DMS53 treated with DMSO at 0.1 percent for 48 hours (cell line): ENCODE results near the gene FARP1.

Experiments used
- DNase-seq: peaks from one replicate; lab custom pipeline; 2025; ENCODE audit not compliant: unreplicated experiment; lab: John Stamatoyannopoulos, UW

FARP1 gene

DNA sequence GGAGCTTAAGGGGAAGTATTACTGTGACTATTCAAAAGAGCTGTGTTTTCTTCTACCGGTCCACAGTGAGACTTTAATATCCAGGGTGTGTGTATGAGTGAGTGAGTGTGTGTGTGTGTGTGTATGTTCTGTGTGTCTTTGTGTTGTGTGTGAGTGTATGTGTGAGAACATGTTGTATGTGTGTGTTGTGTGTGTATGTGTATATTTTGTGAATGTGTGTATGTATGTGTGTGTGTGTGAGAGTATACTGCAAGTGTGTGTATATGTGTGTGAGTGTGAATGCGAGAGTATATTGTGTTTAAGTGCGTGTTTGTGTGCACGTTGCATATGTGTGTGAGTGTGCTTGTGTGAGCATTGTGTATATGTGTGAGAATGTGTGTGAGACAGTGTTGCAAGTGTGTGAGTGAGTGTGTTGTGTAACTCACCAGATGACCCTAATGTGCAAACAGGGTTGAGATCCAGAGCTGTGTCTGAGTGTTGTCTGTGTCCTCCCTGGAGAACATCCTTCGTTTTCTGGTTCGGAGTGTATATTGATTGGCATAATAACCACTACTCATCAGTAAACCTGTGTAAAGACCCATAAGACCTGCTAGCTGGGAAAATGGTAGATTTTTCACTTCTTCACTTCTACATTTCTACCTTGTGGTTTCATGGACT is 135.3 kb downstream of the FARP1 start:
- no peak for DNase-seq

DNA sequence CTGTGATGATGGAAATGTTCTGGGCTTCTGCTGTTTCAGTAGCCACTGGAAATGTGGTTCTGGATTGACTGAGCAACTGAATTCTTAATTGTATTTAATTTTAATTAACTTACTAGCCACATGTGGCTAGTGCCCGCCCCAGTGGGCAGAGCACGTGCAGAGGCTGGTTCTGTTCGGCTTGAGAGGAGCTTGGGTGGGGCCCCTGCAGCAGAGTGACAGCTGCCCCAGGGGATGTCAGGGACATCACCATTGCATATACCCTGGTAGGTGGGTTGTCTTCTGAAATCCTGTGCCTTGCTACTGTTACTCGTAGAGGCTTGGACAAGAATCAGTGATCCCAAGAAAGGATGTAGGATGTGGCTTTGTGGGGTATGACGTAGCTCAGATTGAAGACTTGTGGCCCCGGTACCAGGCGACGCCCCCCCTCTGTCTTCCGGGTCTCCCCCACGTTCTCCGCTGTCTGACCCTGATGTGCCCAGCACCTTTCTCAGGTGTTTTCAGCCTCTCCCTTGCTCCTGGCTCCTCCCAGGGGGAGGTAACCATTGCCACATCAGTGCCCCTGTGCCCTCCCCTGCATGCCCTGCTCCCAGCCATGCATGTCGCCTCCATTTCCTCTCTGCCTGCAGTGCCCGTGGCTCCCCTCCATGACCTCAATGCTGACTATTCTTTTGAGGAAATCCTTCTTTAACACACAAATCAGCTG is 136.7 kb downstream of the FARP1 start:
- no peak for DNase-seq

DNA sequence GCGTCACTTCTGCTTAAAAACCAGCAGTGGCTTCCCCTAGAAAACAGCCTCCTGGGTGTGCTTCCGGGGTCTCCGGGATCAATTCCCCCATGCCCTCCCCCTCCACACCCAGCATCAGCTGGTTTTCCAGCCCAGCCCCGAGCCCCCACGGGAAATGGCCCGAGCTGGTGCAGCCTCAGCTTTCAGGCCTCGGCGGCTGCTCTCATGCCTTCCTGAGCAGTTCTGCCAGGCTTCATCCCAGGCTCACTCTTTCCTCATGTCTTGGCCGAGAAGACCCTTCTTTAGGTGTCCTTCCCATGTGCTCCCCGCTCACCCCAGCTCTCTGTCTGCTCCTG is 137.2 kb downstream of the FARP1 start:
- no peak for DNase-seq

- DNase-seq = no peak
Measured at GRCh38 chr13:98284679-98285078, 141.8 kb downstream of the FARP1 start.

GRCh38 chr13:98285317-98285716 is 142.4 kb downstream of the FARP1 start:
- no peak for DNase-seq

- no peak for DNase-seq
Measured at GRCh38 chr13:98285852-98286594, 143.1 kb downstream of the FARP1 start.

DNA sequence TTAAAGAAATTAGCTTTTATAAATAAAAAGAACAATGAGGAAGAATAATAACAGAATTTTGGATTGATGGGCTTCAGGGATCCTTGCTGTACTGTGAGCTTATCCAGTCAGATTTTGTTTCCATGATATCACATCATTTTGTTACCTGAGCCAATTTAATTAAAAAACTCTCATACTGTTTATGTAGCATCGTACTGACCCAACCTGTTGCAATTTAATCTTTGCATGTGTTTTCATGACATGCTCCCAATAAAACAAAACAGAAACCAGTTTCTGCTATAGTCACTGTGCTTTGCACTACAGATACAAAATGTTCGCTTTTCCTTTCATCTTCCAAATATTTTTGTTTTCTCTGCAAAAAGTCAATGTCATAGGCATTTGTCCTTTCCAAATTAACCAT is 143.9 kb downstream of the FARP1 start:
- no peak for DNase-seq

- DNase-seq = no peak
Measured at GRCh38 chr13:98288211-98288610, 145.3 kb downstream of the FARP1 start.

DNA sequence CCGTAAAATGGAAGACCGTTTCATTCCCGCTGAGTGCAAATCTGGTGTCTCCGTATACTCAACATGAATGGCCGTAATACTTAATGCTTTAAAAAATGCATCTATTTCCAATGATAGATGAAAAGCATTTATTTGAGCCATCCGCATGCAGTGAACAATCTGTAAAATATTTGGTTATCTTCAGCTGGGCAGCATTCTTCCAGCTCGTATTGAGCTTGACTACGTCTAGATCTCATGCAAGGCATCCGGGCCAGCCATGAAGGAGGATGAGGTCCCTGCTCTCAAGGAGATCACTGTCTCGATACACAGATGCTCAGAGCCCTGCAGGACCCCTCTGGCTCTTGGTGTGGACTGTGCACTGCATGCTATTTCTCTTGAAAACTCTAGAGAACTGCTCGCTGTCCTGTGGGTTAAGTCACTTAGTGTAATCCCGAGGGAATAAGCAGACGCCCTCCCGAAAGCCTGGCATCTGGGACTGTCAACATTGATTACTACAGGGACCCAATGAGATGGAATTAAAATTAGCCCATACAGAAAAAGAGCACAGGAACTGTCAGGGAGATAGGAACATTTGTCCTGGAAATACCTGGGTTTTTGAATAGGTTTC is 146.5 kb downstream of the FARP1 start:
- DNase-seq = no peak

DNA sequence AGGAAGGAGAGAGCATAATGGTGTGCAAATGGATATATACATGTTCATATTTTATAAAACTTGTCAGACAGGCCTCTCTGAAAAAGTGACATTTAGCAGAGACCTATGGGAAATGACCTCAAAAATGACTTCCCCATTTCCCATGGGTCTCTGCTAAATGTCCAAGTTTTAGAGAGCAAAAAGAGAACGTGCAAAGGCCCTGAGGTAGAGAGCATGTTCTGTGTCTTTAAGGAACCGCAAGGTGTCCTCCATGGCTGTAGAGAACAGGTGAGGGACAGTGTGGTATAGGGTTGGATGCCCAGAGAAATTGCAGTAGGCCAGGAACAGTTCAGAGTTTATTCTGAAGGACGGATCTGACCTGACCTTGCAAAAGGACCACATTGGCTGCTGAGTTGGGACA is 147.4 kb downstream of the FARP1 start:
- no peak for DNase-seq

GRCh38 chr13:98291658-98292057 is 148.8 kb downstream of the FARP1 start:
- DNase-seq = no peak

DNA sequence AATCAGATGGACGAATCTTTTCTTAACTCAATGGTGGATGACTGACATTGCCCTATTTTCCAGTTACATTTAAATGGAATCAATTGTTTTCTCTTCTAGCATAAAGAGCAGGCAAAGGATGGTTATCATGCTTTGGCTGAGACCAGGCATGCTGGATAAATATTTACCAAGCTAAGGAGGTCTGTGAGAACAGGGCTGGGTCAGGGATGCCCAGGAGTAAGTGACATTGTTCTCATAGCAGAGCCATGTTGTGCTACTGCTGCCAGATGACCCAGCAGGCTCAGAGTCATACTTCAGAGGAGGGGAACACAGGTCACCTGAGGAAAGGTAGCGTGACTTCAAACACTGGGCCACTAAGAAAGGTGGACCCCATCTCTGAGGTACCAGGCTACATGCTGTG is 150.2 kb downstream of the FARP1 start:
- peak; percentile 2 for DNase-seq

DNA sequence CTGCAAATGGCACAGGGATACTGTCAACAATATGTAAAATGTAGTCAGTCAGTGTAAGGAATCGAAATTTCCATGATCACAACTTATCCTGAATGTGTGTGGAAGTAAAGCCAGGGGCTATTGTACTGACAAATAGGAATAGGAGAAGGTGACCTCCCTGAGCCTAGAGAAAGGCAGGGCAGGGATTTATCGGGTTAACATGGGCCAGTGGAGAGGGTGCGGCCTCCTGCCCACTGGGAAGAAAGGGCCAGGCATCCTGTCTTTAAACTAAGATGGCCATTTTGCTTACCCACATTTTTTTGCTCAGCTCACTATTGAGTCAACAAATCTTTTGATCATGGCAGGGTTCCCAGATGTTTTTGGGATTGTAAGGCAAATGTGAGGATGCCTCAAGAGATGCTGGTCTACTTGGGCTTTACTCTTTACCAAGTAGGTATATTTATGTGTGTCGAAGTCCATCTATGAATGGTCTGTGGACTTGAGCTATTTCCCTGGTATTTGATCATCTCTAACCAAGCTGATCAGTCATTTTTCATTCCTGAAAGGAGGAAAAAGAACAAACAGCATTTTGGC is 150.8 kb downstream of the FARP1 start:
- DNase-seq = no peak

GRCh38 chr13:98295371-98295770 is 152.5 kb downstream of the FARP1 start:
- no peak for DNase-seq

- no peak for DNase-seq
Measured at GRCh38 chr13:98297051-98297450, 154.2 kb downstream of the FARP1 start.

DNA sequence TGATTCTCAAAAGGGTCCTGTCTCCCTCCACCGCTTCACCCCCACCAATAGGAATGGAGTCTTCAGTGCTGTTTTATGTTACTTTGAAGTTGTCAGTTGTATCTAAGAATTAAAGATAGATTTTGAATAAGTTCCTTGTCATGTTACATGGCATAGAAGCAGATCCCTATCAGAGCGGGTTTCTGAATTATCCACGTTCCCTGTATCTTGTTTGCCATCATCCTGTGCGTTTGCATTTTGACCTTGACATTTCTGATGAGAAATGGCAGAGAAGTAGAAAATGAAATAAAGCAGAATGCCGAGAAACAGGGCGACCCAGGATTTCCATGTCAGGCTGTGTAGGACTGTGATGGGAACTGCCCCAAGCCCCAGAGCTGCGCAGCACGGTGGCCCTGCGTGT is 154.9 kb downstream of the FARP1 start:
- no peak for DNase-seq

DNA sequence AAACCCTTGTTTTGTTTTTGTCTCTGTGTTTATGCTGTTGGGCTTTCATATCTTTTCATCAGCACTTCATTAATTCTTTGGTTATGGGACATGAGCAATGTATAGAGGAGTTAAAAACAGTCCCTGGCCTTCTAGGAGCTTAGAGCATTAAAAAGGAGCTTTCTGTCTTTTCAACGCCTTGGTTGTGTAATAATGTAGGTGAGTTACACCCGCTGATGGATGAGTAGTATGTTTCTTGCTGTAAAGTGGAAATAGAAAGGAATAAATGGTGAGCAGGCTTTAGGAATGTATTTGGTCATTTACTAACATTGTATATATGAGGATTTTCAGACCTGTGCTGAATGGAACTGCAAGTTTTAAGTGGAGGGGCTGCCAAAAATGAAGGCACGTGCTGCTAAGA is 155.7 kb downstream of the FARP1 start:
- no peak for DNase-seq

GRCh38 chr13:98299235-98299965 is 156.5 kb downstream of the FARP1 start:
- DNase-seq = no peak

DNA sequence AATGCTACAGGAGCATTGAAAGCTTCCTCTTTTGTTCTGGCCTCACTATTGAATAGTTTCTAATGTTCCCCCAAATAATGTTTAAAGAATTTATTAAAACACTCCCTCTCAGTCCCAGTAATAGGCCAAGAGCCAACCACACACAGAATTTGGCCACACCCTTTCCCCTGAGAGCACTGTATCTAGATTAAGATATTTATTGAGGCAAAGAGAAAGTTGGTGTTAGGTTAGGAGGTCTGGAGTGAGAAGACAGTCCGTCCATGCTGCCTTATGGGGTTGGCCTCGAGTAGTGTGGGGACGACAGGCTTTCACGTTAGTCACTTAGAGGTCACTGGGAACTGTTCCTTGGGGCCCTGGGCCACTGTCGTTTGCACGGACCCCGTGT is 157.1 kb downstream of the FARP1 start:
- DNase-seq = no peak

DNA sequence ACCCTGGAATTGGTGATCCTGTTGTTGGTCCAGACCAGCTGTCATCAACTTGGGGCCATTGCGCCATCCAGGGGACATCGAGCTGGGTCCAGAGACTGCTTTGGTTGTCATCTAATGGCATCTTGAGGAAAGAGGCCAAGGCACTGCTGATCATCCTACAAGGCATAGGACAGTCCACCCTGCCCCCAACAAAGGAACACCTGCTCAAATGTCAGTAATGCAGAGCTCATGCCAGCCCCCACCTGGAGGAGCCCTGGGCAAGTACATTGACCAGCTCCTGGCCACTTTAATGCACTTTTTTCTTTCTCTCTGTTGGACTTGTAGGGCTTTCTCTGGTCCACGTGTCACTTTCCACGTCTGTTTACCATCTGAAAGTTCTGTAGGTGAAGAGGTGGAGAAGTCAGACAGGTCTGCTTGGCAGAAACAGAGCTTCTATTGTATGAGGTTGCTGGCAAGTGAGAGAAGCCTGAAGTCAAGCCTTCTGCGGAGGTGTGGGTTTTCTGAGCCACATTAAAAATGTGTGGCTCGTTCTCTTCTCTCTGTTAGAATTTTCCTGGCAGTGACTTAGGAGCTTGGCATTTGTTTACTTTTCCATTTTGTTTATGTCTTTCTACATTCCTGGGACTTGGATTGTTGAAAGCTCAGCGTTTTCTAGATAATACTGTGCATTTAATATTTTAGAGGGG is 158.2 kb downstream of the FARP1 start:
- no peak for DNase-seq
